GM23248 (cell line): ENCODE results near the gene KDM5B.

Source experiments
- EZH2 ChIP-seq: fragments of 200-600 bp; sonication (generic); IDR thresholded peaks from 2 replicates; pipeline ENCODE4 v1.6.1; 2018; ENCODE audit warnings: antibody characterized with exemption, mild to moderate bottlenecking; ENCODE audit not compliant: insufficient read depth, poor library complexity, severe bottlenecking
- EZH2phosphoT487 ChIP-seq: fragments of 200-600 bp; sonication (generic); IDR thresholded peaks from 2 replicates; pipeline ENCODE4 v1.6.1; 2018; ENCODE audit warnings: antibody characterized with exemption, moderate library complexity, mild to moderate bottlenecking, low read depth; ENCODE audit not compliant: insufficient read depth

DNA sequence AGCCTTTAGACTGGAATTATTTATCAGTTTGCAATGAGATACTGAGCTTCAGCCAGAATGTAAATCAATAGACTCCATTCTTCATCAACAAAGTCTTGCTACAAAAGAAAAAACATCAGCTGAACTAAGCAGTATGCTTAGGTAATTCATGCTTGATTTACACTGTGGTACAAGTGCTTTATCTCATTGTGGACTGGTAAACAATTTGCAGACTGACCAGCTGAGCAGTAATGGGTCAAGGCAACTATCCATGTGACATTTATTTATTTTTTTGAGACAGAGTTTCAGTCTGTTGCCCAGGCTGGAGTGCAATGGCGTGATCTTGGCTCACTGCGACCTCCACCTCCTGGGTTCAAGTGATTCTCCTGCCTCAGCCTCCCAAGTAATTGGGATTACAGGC lies 58.2 kb downstream of the KDM5B start:
- no peak for TF ChIP-seq EZH2
- TF ChIP-seq EZH2phosphoT487: no peak
